ENCODE results near the gene ZNF281. TPM values are rescaled to one million over a fixed set of nuclear protein-coding genes. Genes with fewer than 3 reads are reported as not detected.

The ZNF281 gene
- total and polyA plus RNA-seq, 10 donors = 4.4 to 34.8 (median 21.0) TPM

DNA sequence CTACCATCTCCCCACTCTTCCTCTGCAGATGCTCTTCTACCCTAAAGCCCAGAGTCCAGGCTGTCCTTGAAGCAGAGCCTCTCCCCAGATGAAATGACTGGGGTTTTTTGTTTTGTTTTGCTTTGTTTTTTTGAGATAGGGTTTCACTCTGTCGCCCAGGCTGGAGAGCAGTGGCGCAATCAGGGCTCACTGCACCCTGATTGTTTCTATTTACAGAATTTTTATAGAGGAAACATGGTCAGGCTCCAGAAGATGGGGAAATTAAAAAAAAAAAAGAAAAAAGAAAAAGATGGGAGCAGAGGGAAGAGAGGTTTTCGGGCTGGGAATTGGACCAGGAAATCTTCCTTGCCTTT lies 43.7 kb upstream of the ZNF281 start:
- no peak for DNase-seq
- no peaks in the 10 kb centered on the region for H3K36me3 ChIP-seq
- no peak overlapping the region for H3K4me3 ChIP-seq
- WGBS, 5 donors = 69 to 85% (median 74%) methylated on average over 3 of the region's 3 CpGs
- H3K27ac ChIP-seq = no peak overlapping the region
- no peaks in the 10 kb centered on the region for H3K4me1 ChIP-seq
- intact Hi-C loops (cut with DNase I; ENCODE audit: low total_unique reads) = no loop called here
- H3K27me3 ChIP-seq (replicated peaks in 1 of 7) = no peaks in the 10 kb centered on the region
- no peak for TF ChIP-seq POLR2A (IDR thresholded peaks at IDR 0.05)
- no peak for TF ChIP-seq POLR2AphosphoS5 (IDR thresholded peaks at IDR 0.05)
- TF ChIP-seq, protein P1, sequence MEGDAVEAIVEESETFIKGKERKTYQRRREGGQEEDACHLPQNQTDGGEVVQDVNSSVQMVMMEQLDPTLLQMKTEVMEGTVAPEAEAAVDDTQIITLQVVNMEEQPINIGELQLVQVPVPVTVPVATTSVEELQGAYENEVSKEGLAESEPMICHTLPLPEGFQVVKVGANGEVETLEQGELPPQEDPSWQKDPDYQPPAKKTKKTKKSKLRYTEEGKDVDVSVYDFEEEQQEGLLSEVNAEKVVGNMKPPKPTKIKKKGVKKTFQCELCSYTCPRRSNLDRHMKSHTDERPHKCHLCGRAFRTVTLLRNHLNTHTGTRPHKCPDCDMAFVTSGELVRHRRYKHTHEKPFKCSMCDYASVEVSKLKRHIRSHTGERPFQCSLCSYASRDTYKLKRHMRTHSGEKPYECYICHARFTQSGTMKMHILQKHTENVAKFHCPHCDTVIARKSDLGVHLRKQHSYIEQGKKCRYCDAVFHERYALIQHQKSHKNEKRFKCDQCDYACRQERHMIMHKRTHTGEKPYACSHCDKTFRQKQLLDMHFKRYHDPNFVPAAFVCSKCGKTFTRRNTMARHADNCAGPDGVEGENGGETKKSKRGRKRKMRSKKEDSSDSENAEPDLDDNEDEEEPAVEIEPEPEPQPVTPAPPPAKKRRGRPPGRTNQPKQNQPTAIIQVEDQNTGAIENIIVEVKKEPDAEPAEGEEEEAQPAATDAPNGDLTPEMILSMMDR (IDR thresholded peaks at IDR 0.05 in 8 of 11, conservative IDR thresholded peaks at IDR 0.05 in 3 of 11) = no peak
- H3K9me3 ChIP-seq = no peaks in the 10 kb centered on the region

DNA sequence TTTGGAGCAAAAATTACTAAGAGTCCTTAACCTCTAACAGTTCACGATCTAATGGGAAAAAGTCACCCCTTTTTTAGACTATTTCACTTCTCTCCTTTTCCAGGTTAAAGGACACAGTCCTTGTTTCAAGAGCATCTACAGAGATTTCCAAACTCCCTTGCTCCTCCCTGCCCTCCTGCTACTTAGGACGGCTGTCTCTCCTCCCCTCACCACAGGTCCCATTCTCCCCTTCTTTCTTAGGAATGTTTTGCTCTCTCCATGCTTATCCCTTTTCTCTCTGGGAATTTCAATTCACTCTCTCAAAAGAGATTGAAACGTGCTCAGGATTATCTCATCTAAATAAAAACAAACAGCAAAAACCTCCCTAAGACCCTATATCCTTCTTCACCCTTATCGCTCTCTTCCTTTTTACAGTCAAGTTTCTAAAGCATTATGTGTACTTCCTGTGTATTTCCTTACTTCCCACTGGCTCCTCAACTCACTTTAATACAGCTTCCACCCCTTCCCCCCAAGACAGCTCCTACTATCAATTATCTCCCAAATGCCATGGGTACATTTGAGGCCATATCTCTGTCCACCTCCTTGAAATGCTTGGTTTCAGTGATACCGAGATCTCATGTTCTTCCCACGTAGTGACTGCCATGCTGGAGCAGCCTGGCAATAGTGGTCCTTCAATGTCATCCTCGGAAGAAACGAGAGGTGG lies 43.2 kb upstream of the ZNF281 start:
- DNase-seq = no peak
- Histone ChIP-seq H3K9me3 (no peaks in the 10 kb centered on the region), H3K4me3 (no peak overlapping the region), H3K4me1 (no peaks in the 10 kb centered on the region), H3K36me3 (no peaks in the 10 kb centered on the region), H3K27ac (no peak overlapping the region), H3K27me3 (replicated peaks in 1 of 7) (no peaks in the 10 kb centered on the region)
- TF ChIP-seq POLR2A (IDR thresholded peaks at IDR 0.05) = no peak
- TF ChIP-seq POLR2AphosphoS5 (IDR thresholded peaks at IDR 0.05) = no peak
- TF ChIP-seq, protein P1 (IDR thresholded peaks at IDR 0.05 in 8 of 11, conservative IDR thresholded peaks at IDR 0.05 in 3 of 11) = no peak
- 74 to 86% (median 81%) methylated on average over 8 of the region's 8 CpGs for WGBS, 5 donors
- intact Hi-C loops (cut with DNase I; ENCODE audit: low total_unique reads) = no loop called here

DNA sequence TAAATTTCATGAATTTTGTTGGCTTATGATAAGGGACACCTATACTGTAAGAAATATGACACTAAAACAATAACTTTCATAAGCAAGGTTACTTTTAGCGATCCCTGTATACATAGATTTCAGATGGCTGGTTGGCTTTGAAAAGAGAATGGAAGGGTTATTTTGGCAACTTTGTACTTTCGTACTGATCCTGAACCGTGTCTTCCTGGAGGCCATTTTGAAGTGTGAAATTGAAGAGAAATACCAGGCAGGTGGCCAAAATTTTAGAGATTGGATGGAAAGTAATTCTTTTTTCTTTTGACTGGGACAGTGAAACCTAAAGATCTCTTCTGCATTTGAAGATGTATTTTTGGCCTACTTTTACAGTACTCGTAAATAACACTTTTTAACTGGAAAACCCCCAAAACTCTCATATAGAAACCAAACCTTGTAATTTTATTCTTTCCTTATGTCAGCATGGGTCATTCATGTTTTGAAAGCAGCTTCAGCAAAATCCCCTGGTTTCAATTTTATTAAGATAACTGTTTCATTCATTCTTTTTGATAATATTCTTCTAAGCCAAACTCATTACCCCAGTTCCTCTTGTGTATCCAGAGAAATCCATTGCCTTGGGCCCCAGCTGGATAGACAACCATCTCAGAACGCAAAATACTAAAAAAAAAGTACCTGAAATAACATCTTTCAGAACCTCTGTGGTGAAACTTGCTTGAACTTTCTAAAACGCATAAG lies 38.4 kb upstream of the ZNF281 start:
- no peaks in the 10 kb centered on the region for H3K27me3 ChIP-seq (replicated peaks in 1 of 7)
- WGBS, 5 donors = 61 to 82% (median 76%) methylated on average over 6 of the region's 6 CpGs
- H3K4me1 ChIP-seq = no peaks in the 10 kb centered on the region
- no peaks in the 10 kb centered on the region for H3K9me3 ChIP-seq
- H3K27ac ChIP-seq = no peak overlapping the region
- no peak for DNase-seq
- intact Hi-C loops (cut with DNase I; ENCODE audit: low total_unique reads) = no loop called here
- H3K4me3 ChIP-seq = no peak overlapping the region
- TF ChIP-seq POLR2A (IDR thresholded peaks at IDR 0.05) = no peak
- TF ChIP-seq POLR2AphosphoS5 (IDR thresholded peaks at IDR 0.05) = no peak
- TF ChIP-seq, protein P1 (IDR thresholded peaks at IDR 0.05 in 8 of 11, conservative IDR thresholded peaks at IDR 0.05 in 3 of 11) = no peak
- no peaks in the 10 kb centered on the region for H3K36me3 ChIP-seq

DNA sequence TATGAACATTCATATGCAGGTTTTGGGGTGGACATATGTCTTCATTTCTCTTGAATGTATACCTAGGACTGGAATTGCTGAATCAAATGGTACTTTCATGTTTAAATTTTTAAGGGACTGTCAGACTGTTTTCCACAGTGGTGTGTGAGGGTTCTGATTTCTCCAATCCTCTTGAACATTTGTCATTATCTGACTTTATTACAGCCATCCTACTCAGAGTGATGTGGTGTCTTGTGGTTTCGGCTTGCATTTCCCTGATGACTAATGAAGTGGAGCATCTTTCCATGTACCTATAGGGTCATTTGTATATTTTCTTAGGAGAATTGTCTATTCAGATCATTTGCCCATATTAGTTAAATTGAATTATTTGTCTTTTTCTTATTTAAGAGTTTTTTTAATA lies 35.4 kb upstream of the ZNF281 start:
- intact Hi-C loops (cut with DNase I; ENCODE audit: low total_unique reads) = no loop called here
- no peak for DNase-seq
- WGBS, 5 donors = 83 to 95% (median 87%) methylated on average over 1 of the region's 1 CpG
- no peaks in the 10 kb centered on the region for H3K36me3 ChIP-seq
- TF ChIP-seq POLR2AphosphoS5 (IDR thresholded peaks at IDR 0.05) (no peak), POLR2A (IDR thresholded peaks at IDR 0.05) (no peak)
- TF ChIP-seq, protein P1 (IDR thresholded peaks at IDR 0.05 in 8 of 11, conservative IDR thresholded peaks at IDR 0.05 in 3 of 11) = no peak
- H3K4me1 ChIP-seq = no peaks in the 10 kb centered on the region
- no peaks in the 10 kb centered on the region for H3K9me3 ChIP-seq
- no peaks in the 10 kb centered on the region for H3K27me3 ChIP-seq (replicated peaks in 1 of 7)
- no peak overlapping the region for H3K27ac ChIP-seq
- H3K4me3 ChIP-seq = no peak overlapping the region

All from spleen (tissue), 11 donors.